GM12801 (cell line): ENCODE data around the gene TERT.

Source experiments
- CTCF ChIP-seq: IDR thresholded peaks from one replicate; pipeline ENCODE4 v1.5.1; 2011; ENCODE audit warnings: control low read depth; ENCODE audit not compliant: insufficient read length; ENCODE audit errors: extremely low read depth

Gene TERT

GRCh38 chr5:1221721-1222120 lies 73.1 kb downstream of the TERT start:
- no peak for TF ChIP-seq CTCF

GRCh38 chr5:1220831-1221230 lies 74.0 kb downstream of the TERT start:
- TF ChIP-seq CTCF, result no peak

- no peak for TF ChIP-seq CTCF
These were observed 74.5 kb downstream of the TERT start for GRCh38 chr5:1220351-1220750.

GRCh38 chr5:1219768-1220100 lies 75.1 kb downstream of the TERT start:
- TF ChIP-seq CTCF, result no peak

GRCh38 chr5:1219098-1219767 lies 75.6 kb downstream of the TERT start:
- TF ChIP-seq CTCF, result no peak

- no peak for TF ChIP-seq CTCF
These were observed 76.4 kb downstream of the TERT start for GRCh38 chr5:1218351-1219080.

GRCh38 chr5:1217596-1218206 lies 77.2 kb downstream of the TERT start:
- no peak for TF ChIP-seq CTCF
